Calu3 (cell line): ENCODE measurements around the gene TAGLN3. TPM values are rescaled to one million over a fixed set of nuclear protein-coding genes. Genes with fewer than 3 reads are reported as not detected.
"Not testable (repeated sequence)": the region's sequence is repeated elsewhere in the genome, so short reads cannot be mapped to it uniquely, and the experiment has no call there.

Source experiments
- BruUV-seq: library from RNA; stranded (reverse); fragments of 400-500 nt; replicated peaks from 2 replicates; lab custom pipeline; 2021; lab: Mats Ljungman, UMichigan
- CTCF ChIA-PET: fragments of 300-600 bp; sonication (Branson Sonifier 250); formaldehyde crosslinking; loops from one replicate; lab custom pipeline; 2022; ENCODE audit warnings: antibody characterized with exemption; lab: Charles Lee
- DNase-seq: peaks from one replicate; pipeline ENCODE4 v3.0.0; 2022
- H3K27ac Mint-ChIP-seq: one replicate; pipeline ENCODE4 v1.8.0; 2022; ENCODE audit warnings: mixed read lengths; ENCODE audit not compliant: unreplicated experiment
- H3K27me3 Mint-ChIP-seq: one replicate; pipeline ENCODE4 v1.8.0; 2022; ENCODE audit warnings: mixed read lengths; ENCODE audit not compliant: unreplicated experiment
- H3K36me3 Mint-ChIP-seq: one replicate; pipeline ENCODE4 v1.8.0; 2022; ENCODE audit warnings: mild to moderate bottlenecking, moderate library complexity, mixed read lengths; ENCODE audit not compliant: insufficient read depth, unreplicated experiment
- H3K4me1 Mint-ChIP-seq: one replicate; pipeline ENCODE4 v1.8.0; 2022; ENCODE audit warnings: mild to moderate bottlenecking, low read depth, mixed read lengths; ENCODE audit not compliant: unreplicated experiment
- H3K4me3 Mint-ChIP-seq: one replicate; pipeline ENCODE4 v1.8.0; 2022; ENCODE audit warnings: mild to moderate bottlenecking, low read depth, moderate library complexity, mixed read lengths; ENCODE audit not compliant: unreplicated experiment
- H3K9me3 Mint-ChIP-seq: one replicate; pipeline ENCODE4 v1.8.0; 2022; ENCODE audit warnings: low read depth, mixed read lengths; ENCODE audit not compliant: unreplicated experiment
- intact Hi-C: fragments of 100-400 bp; cut with micrococcal nuclease; formaldehyde crosslinking; loops from one replicate; pipeline ENCODE4 v1.10.0; 2022; ENCODE audit not compliant: unreplicated experiment
- total RNA-seq: library from RNA; stranded (reverse); gene quantifications from 2 replicates; pipeline ENCODE4 v1.2.3, GENCODE V29; 2022
- TF ChIP-seq, protein P1 (sequence below): fragments of 200-600 bp; IDR thresholded peaks from one replicate; pipeline ENCODE4 v1.8.0; 2022; ENCODE audit warnings: antibody characterized with exemption; ENCODE audit not compliant: unreplicated experiment

Gene TAGLN3
- total RNA-seq, 1 experiment from 2014 or later, result not detected

GRCh38 chr3:112032098-112032731, 33.5 kb downstream of the TAGLN3 start:
- Mint-ChIP-seq H3K36me3 (no peaks in the 10 kb centered on the region), H3K27ac (no peak overlapping the region), H3K4me3 (no peak overlapping the region), H3K9me3 (no peaks in the 10 kb centered on the region), H3K27me3 (no peaks in the 10 kb centered on the region), H3K4me1 (no peaks in the 10 kb centered on the region)
- no TSS peak for BruUV-seq
- TF ChIP-seq, protein P1, sequence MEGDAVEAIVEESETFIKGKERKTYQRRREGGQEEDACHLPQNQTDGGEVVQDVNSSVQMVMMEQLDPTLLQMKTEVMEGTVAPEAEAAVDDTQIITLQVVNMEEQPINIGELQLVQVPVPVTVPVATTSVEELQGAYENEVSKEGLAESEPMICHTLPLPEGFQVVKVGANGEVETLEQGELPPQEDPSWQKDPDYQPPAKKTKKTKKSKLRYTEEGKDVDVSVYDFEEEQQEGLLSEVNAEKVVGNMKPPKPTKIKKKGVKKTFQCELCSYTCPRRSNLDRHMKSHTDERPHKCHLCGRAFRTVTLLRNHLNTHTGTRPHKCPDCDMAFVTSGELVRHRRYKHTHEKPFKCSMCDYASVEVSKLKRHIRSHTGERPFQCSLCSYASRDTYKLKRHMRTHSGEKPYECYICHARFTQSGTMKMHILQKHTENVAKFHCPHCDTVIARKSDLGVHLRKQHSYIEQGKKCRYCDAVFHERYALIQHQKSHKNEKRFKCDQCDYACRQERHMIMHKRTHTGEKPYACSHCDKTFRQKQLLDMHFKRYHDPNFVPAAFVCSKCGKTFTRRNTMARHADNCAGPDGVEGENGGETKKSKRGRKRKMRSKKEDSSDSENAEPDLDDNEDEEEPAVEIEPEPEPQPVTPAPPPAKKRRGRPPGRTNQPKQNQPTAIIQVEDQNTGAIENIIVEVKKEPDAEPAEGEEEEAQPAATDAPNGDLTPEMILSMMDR, result no peak
- no peak for DNase-seq
- CTCF ChIA-PET, result no interaction called here
- intact Hi-C loops, result no loop called here

GRCh38 chr3:112034436-112034835, 35.7 kb downstream of the TAGLN3 start, which contains the start of gene TMPRSS7:
Gene TMPRSS7, plus strand, starts transcription at chr3:112034736. Its CDS starts 110 bp downstream, at chr3:112034846.
- no peak within 1 kb of the TSS for H3K4me3 Mint-ChIP-seq
- no peaks in the 10 kb centered on the region for H3K27me3 Mint-ChIP-seq
- intact Hi-C loops, result no loop called here
- TF ChIP-seq, protein P1, result no peak
- CTCF ChIA-PET, result no interaction called here
- BruUV-seq, result no TSS peak
- no peaks in the 10 kb centered on the region for H3K9me3 Mint-ChIP-seq
- H3K36me3 Mint-ChIP-seq, result no peaks in the 10 kb centered on the region
- DNase-seq, result no peak
- no peak within 1 kb of the TSS for H3K27ac Mint-ChIP-seq
- H3K4me1 Mint-ChIP-seq, result peaks cover 9% of the 10 kb centered on the region

DNA sequence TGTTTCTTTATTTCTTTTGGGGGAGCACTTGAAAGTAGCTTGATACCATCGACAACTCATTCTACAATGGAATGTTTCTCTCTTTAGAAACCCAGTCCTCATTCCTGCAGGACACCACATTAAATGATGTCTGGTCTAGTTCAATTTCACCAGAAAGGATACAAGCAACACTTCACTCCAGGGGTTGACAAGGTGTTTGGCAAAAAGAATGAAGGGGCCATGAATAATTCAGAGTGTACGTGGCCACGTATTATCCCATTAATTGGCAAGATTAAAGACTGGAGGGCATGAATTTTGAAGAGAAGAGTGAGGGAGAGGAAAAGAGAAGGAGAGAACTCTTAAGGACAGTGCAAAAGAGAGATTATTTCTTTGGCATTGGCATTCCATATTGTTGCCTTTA, 36.5 kb downstream of the TAGLN3 start:
- H3K36me3 Mint-ChIP-seq, result no peaks in the 10 kb centered on the region
- TF ChIP-seq, protein P1, result no peak
- H3K27me3 Mint-ChIP-seq, result no peaks in the 10 kb centered on the region
- no peak for DNase-seq
- intact Hi-C loops, result no loop called here
- no peak overlapping the region for H3K27ac Mint-ChIP-seq
- peaks cover 13% of the 10 kb centered on the region for H3K4me1 Mint-ChIP-seq
- BruUV-seq, result no TSS peak
- CTCF ChIA-PET, result no interaction called here
- H3K4me3 Mint-ChIP-seq, result no peak overlapping the region
- H3K9me3 Mint-ChIP-seq, result no peaks in the 10 kb centered on the region

DNA sequence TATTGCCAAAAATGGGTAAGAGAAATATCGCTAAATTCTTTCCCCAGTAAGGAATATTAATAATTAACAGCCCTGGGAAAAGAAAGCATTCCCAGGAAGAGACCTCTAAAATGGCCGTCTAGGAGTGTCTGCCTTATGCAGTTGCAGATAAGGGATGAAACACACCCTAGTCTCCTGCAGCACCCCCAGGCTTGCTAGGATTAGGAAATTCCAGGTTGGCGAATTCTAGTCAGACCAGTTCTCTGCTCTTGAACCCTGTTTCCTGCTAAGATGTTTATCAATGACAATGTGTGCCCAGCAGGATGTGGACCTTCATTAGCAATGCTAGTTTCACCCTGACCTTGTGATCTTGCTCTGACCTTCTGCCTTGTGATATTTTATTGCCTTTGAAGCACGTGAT, 38.5 kb downstream of the TAGLN3 start:
- H3K4me3 Mint-ChIP-seq, BruUV-seq, CTCF ChIA-PET, H3K36me3 Mint-ChIP-seq, intact Hi-C loops, H3K27me3 Mint-ChIP-seq, DNase-seq, H3K9me3 Mint-ChIP-seq: not testable (repeated sequence)
- H3K4me1 Mint-ChIP-seq, result peaks cover 17% of the 10 kb centered on the region
- H3K27ac Mint-ChIP-seq, result peak overlapping the region; percentile 42

DNA sequence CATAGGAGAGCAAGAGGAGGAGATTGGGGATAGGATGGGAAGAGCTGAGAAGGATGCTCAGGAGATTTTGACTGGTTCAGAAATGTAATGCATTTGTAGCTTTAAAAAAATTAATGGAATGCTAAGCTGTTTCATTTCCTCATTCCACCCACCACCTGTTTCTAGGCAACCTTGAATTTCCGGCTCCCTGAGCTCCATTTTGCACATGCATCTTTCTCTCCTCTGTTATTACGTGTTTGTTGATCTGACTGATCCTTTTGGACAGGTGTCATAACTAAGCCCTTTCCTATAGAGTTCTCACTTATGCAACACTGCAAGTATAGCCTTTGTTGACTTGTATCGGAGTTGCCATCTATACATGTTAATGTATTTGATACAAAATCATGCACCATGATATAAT, 40.1 kb downstream of the TAGLN3 start:
- intact Hi-C loops, result no loop called here
- H3K4me3 Mint-ChIP-seq, result no peak overlapping the region
- no peaks in the 10 kb centered on the region for H3K9me3 Mint-ChIP-seq
- DNase-seq, result peak; percentile 65
- no peaks in the 10 kb centered on the region for H3K36me3 Mint-ChIP-seq
- H3K4me1 Mint-ChIP-seq, result peaks cover 17% of the 10 kb centered on the region
- H3K27ac Mint-ChIP-seq, result peak overlapping the region; percentile 77
- no TSS peak for BruUV-seq
- no peaks in the 10 kb centered on the region for H3K27me3 Mint-ChIP-seq
- TF ChIP-seq, protein P1, result no peak
- CTCF ChIA-PET, result interaction anchor here (0.6 to 1.7 kb wide), 8 partner anchors 10 to 533 kb away, joined by 3 to 8 read pairs (median 4); partner anchors contain the start of gene ABHD10
